ENCODE results near the gene TMA7. TPM values are rescaled to one million over a fixed set of nuclear protein-coding genes. Genes with fewer than 3 reads are reported as not detected.

TMA7 gene
- total and polyA plus RNA-seq, 2 of the 13 experiments (the other 11 are each of a cell fraction or from before 2014, with no cell fraction given) = 100 to 486 TPM

- TF ChIP-seq ZNF496 (CRISPR knock-in tag; IDR thresholded peaks at IDR 0.05; ENCODE audit: insufficient replicate concordance) = no peak
- TF ChIP-seq MTERF4 (CRISPR knock-in tag; IDR thresholded peaks at IDR 0.05) = 0 out of 2 replicates have a peak, but pooled peaks have one; percentile 80
- no peak for TF ChIP-seq ZNF513 (CRISPR knock-in tag; conservative IDR thresholded peaks at IDR 0.05)
- TF ChIP-seq CREB1 (IDR thresholded peaks at IDR 0.05) = no peak
- peak; percentile 87 for TF ChIP-seq CREB1 (CRISPR knock-in tag; IDR thresholded peaks at IDR 0.05)
- peak; percentile 57 for TF ChIP-seq ATF2 (CRISPR knock-in tag; IDR thresholded peaks at IDR 0.05)
- 0 out of 2 replicates have a peak, but pooled peaks have one; percentile 61 for TF ChIP-seq ZNF678 (CRISPR knock-in tag; IDR thresholded peaks at IDR 0.05)
- peak; percentile 99 for TF ChIP-seq PHF21A (CRISPR knock-in tag; IDR thresholded peaks at IDR 0.05)
- TF ChIP-seq ZNF746 (CRISPR knock-in tag; IDR thresholded peaks at IDR 0.05) = peak; percentile 100
- TF ChIP-seq GATA4 (IDR thresholded peaks at IDR 0.05; ENCODE audit: borderline replicate concordance, low read depth) = peak; percentile 38; the same call in 1 of the 2 replicates
- TF ChIP-seq POLR2AphosphoS5 (IDR thresholded peaks at IDR 0.05; ENCODE audit: low read depth, low read length) = peak; percentile 87
- peak; percentile 91 for TF ChIP-seq RXRB (CRISPR knock-in tag; IDR thresholded peaks at IDR 0.05; ENCODE audit: borderline replicate concordance)
- no peak for TF ChIP-seq NFRKB (IDR thresholded peaks at IDR 0.05)
- no peak for TF ChIP-seq ZFYVE20 (CRISPR knock-in tag; IDR thresholded peaks at IDR 0.05; ENCODE audit: borderline replicate concordance, low read depth)
- TF ChIP-seq ERF (CRISPR knock-in tag; IDR thresholded peaks at IDR 0.05) = peak; percentile 85
- no peak for TF ChIP-seq HMGA1 (CRISPR knock-in tag; conservative IDR thresholded peaks at IDR 0.05)
- TF ChIP-seq ZBTB46 (CRISPR knock-in tag; IDR thresholded peaks at IDR 0.05; ENCODE audit: borderline replicate concordance) = peak; percentile 96
- peak; percentile 86 for TF ChIP-seq ZNF276 (CRISPR knock-in tag; IDR thresholded peaks at IDR 0.05; ENCODE audit: low read depth)
- TF ChIP-seq RFXANK (CRISPR knock-in tag; IDR thresholded peaks at IDR 0.05) = no peak
- peak; percentile 47 for TF ChIP-seq NFYB (CRISPR knock-in tag; IDR thresholded peaks at IDR 0.05)
- TF ChIP-seq KDM5B (CRISPR knock-in tag; IDR thresholded peaks at IDR 0.05; ENCODE audit: borderline replicate concordance) = peak; percentile 82; the same call in 1 of the 2 replicates
- TF ChIP-seq LBX2 (CRISPR knock-in tag; IDR thresholded peaks at IDR 0.05; ENCODE audit: borderline replicate concordance) = no peak
Observed at GRCh38 chr3:48429960-48430707, 9.9 kb upstream of the TMA7 start, which contains the start of gene PLXNB1 (continued).
